ENCODE results near the gene VPS51. TPM values are rescaled to one million over a fixed set of nuclear protein-coding genes. Genes with fewer than 3 reads are reported as not detected.
A peak's percentile ranks its signal among the peaks of the same experiment; 100 is the strongest.

The VPS51 gene
- total RNA-seq, 1 experiment from 2014 or later, result 89.5 TPM

DNA sequence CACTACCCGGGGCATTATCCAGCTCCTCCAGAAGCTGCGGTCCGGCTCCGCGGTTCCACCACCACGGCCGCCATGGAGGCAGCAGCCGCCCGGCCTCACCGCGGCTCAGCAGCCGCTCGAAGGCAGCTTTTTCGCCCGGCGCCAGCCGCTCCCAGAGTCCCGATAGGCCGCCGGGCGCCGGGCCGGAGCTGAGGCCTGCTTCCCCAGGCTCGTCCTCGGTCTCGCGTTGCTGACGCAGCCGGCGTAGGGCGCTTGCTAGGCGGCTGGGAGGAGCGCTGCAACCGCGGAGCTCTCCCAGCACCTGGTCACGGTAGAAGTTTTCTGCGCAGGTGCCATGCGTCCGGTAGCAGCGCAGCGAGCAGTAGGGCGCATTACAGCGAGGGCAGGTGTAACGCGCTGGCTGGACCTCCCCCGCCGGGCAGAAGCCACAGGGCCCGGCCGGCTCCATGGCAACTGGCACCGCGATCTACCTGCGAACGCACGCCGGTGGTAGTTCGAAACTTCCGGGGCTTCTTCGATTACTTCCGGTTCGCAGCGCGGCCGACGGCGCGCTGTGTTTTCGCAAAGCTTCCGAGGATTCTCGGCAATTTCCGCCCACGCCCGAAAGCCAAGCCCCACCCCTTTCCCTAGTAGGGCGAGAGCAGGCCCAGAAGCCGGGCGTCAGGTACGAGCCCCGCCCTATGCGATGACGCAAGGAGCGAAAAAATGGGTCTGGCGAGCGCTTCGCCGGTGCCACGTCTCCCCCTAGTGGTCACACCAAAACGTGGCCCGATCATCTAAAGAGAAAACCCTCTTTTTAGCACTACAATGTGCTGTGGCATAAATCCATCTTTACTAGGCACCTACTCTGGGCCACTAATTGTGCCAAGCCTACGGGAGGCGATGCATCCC lies 21.4 kb downstream of the VPS51 start, which contains the start of gene ZNHIT2:
Gene ZNHIT2, minus strand, starts transcription at position 496 of the 891 bp plus-strand sequence. Its CDS starts 48 bp downstream, at position 448.
- H3K36me3 ChIP-seq (ENCODE audit: control insufficient read depth in 1 of 2, insufficient read depth in 2 of 2, low read length in 2 of 2), result peaks cover 10 to 43% of the 10 kb centered on the region in 2 experiments
- peak within 1 kb of the TSS; percentile 98 for H3K9ac ChIP-seq (ENCODE audit: low read length)
- no TSS peak for BruUV-seq (replicated peaks)
- CTCF ChIA-PET, result interaction anchor here (0.7 to 1.4 kb wide), 5 partner anchors 17 to 274 kb away, joined by 3 to 6 read pairs (median 4); partner anchors contain the start of genes CDC42BPG and SYVN1
- H3K9me2 ChIP-seq (ENCODE audit: insufficient read depth), result no peaks in the 10 kb centered on the region
- RAD21 ChIA-PET (ENCODE audit: low non-redundant PET in 1 of 2, low total read pairs in 2 of 2, uncharacterized antibody in 2 of 2, unreplicated experiment in 2 of 2), result interaction anchor here in 1 of 2 experiments (0.7 to 1.0 kb wide), 3 partner anchors 64 to 203 kb away, joined by 3 to 8 read pairs (median 3); partner anchors contain the start of genes ARL2 and CAPN1
- H3K27me3 ChIP-seq (ENCODE audit: insufficient read depth, low read length), result no peaks in the 10 kb centered on the region
- peak; percentile 98 for DNase-seq (ENCODE audit: low read depth, low spot score)
- H3K4me2 ChIP-seq (ENCODE audit: low read length), result peak within 1 kb of the TSS; percentile 94
- H3K27ac ChIP-seq (ENCODE audit: low read depth, low read length), result peak within 1 kb of the TSS; percentile 95
- intact Hi-C loops (cut with micrococcal nuclease), result loop anchor here (5.0 to 10.0 kb wide), 3 partner anchors 105 to 330 kb away; partner anchors contain the start of genes ARL2 and ATG2A
- peaks cover 17 to 45% of the 10 kb centered on the region in 2 experiments; a peak in 3 of 4 replicates for H3K4me1 ChIP-seq (ENCODE audit: control insufficient read depth in 1 of 2, insufficient read depth in 2 of 2, low read length in 2 of 2)
- peak within 1 kb of the TSS; percentile 88 to 90 for H3K4me3 ChIP-seq (replicated peaks in 1 of 2; ENCODE audit: low read depth in 1 of 2, low read length in 2 of 2)
- H3K79me2 ChIP-seq (ENCODE audit: insufficient read depth, low read length), result peaks cover 54% of the 10 kb centered on the region
- POLR2A ChIA-PET, result interaction anchor here (0.6 to 1.7 kb wide), 5 partner anchors 18 to 162 kb away, joined by 3 to 5 read pairs (median 3); partner anchors contain the start of gene SPDYC
- H3K9me3 ChIP-seq (ENCODE audit: control insufficient read depth in 1 of 2, insufficient read depth in 1 of 2, low read depth in 1 of 2, low read length in 2 of 2), result no peaks in the 10 kb centered on the region
- no peaks in the 10 kb centered on the region; the same call in 1 of the 2 replicates for H4K20me1 ChIP-seq (ENCODE audit: insufficient read depth)
- no peak within 1 kb of the TSS for H2AFZ ChIP-seq (ENCODE audit: low read depth, low read length, poor library complexity, severe bottlenecking)
- peak; percentile 70 for ATAC-seq
- TF ChIP-seq POLR2A (IDR thresholded peaks at IDR 0.05; ENCODE audit: borderline replicate concordance, extremely low read depth, insufficient read depth, insufficient read length), result peak; percentile 87
- peak; percentile 100 for TF ChIP-seq ZFX (IDR thresholded peaks at IDR 0.05)
- TF ChIP-seq POLR2AphosphoS5 (IDR thresholded peaks at IDR 0.05; ENCODE audit: low read depth, low read length), result peak; percentile 75
- peak in 2 of 3 experiments; percentile 83 to 93; a peak in 4 of 6 replicates for TF ChIP-seq CTCF (IDR thresholded peaks at IDR 0.05 in 2 of 3, conservative IDR thresholded peaks at IDR 0.05 in 1 of 3; ENCODE audit: borderline replicate concordance in 1 of 3, insufficient read depth in 1 of 3, low read depth in 2 of 3, low read length in 2 of 3)
- TF ChIP-seq TCF7L2 (IDR thresholded peaks at IDR 0.05; ENCODE audit: borderline replicate concordance, extremely low read depth, insufficient read depth, insufficient read length), result no peak

Measured in HCT116 (cell line).